ENCODE results near the gene MAP2K7. TPM values are rescaled to one million over a fixed set of nuclear protein-coding genes. Genes with fewer than 3 reads are reported as not detected.

MAP2K7 gene
- polyA plus RNA-seq, 1 donor (not counting 4 experiments of a cell fraction or from before 2014, with no cell fraction given) = 8.4 TPM

DNA sequence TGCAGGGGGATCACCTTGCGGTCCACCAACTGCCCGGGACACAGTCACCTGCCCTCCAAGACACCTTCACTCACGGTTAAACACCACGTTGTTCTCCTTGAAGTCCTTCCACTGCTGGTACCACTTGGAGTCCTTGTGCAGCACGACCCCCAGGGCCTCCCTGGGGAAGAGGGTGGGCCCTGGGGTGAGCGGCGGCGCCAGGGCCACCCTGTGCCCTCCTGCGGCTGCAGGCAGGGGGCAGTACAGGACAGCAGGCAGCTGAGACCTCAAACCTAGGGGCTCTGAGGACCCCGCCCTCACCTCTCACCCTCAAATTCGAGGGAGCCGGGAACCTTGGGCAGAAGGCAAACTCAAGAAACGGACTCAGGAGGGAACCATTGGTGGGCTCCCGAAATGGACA, 29.7 kb downstream of the MAP2K7 start:
- dilution Hi-C loops (cut with MboI; ENCODE audit: extremely low pct_ligation_motif_present, low sequenced_read_pairs) = no loop called here
- H4K20me1 ChIP-seq (ENCODE audit: control insufficient read depth, extremely low read depth, insufficient read depth, low read length) = no peaks in the 10 kb centered on the region
- no peak for FAIRE-seq
- no peak overlapping the region for H3K9ac ChIP-seq (ENCODE audit: control insufficient read depth, extremely low read depth, insufficient read depth, low read length)
- peak; percentile 31 to 45 (median 33) for TF ChIP-seq CTCF (optimal IDR thresholded peaks at IDR 0.05 in 1 of 3, IDR thresholded peaks at IDR 0.05 in 1 of 3, conservative IDR thresholded peaks at IDR 0.05 in 1 of 3; ENCODE audit: extremely low read depth in 1 of 3, insufficient read depth in 2 of 3, low read length in 3 of 3)
- TF ChIP-seq EZH2 (IDR thresholded peaks at IDR 0.05; ENCODE audit: low read length) = no peak
- no peak overlapping the region for H3K27ac ChIP-seq (ENCODE audit: control insufficient read depth, insufficient read depth, low read length)
- no peak for DNase-seq (ENCODE audit: low read depth, low spot score)
- H3K9me3 ChIP-seq (ENCODE audit: control insufficient read depth, low read depth, low read length) = no peaks in the 10 kb centered on the region
- H3K4me2 ChIP-seq (ENCODE audit: control insufficient read depth, extremely low read depth, insufficient read depth, low read depth, low read length) = no peak overlapping the region
- no peak overlapping the region for H3K4me3 ChIP-seq (ENCODE audit: control insufficient read depth in 2 of 3, extremely low read depth in 1 of 3, insufficient read depth in 2 of 3, low read depth in 1 of 3, low read length in 3 of 3)
- H3K79me2 ChIP-seq (ENCODE audit: control insufficient read depth, insufficient read depth, low read length) = peaks cover 2% of the 10 kb centered on the region
- peaks cover 20% of the 10 kb centered on the region for H3K4me1 ChIP-seq (ENCODE audit: control insufficient read depth, extremely low read depth, insufficient read depth, low read length)
- H3K27me3 ChIP-seq (ENCODE audit: control insufficient read depth, extremely low read depth, insufficient read depth, low read length) = no peaks in the 10 kb centered on the region
- no peaks in the 10 kb centered on the region for H3K9me1 ChIP-seq (ENCODE audit: control insufficient read depth, extremely low read depth, insufficient read depth, low read length)
- peaks cover 36 to 40% of the 10 kb centered on the region in 2 experiments for H3K36me3 ChIP-seq (ENCODE audit: control insufficient read depth in 2 of 2, extremely low read depth in 1 of 2, insufficient read depth in 2 of 2, low read length in 2 of 2)
- H2AFZ ChIP-seq (ENCODE audit: control insufficient read depth, low read length) = no peak overlapping the region

- peaks cover 37 to 40% of the 10 kb centered on the region in 2 experiments for H3K36me3 ChIP-seq (ENCODE audit: control insufficient read depth in 2 of 2, extremely low read depth in 1 of 2, insufficient read depth in 2 of 2, low read length in 2 of 2)
- H3K9ac ChIP-seq (ENCODE audit: control insufficient read depth, extremely low read depth, insufficient read depth, low read length) = no peak overlapping the region
- H2AFZ ChIP-seq (ENCODE audit: control insufficient read depth, low read length) = no peak overlapping the region
- no peaks in the 10 kb centered on the region for H3K9me3 ChIP-seq (ENCODE audit: control insufficient read depth, low read depth, low read length)
- FAIRE-seq (no peak), DNase-seq (ENCODE audit: low read depth, low spot score) (no peak)
- H4K20me1 ChIP-seq (ENCODE audit: control insufficient read depth, extremely low read depth, insufficient read depth, low read length) = no peaks in the 10 kb centered on the region
- H3K4me3 ChIP-seq (ENCODE audit: control insufficient read depth in 2 of 3, extremely low read depth in 1 of 3, insufficient read depth in 2 of 3, low read depth in 1 of 3, low read length in 3 of 3) = no peak overlapping the region
- no peak overlapping the region for H3K4me2 ChIP-seq (ENCODE audit: control insufficient read depth, extremely low read depth, insufficient read depth, low read depth, low read length)
- peaks cover 13% of the 10 kb centered on the region for H3K4me1 ChIP-seq (ENCODE audit: control insufficient read depth, extremely low read depth, insufficient read depth, low read length)
- no peaks in the 10 kb centered on the region for H3K9me1 ChIP-seq (ENCODE audit: control insufficient read depth, extremely low read depth, insufficient read depth, low read length)
- TF ChIP-seq CTCF (optimal IDR thresholded peaks at IDR 0.05 in 1 of 3, IDR thresholded peaks at IDR 0.05 in 1 of 3, conservative IDR thresholded peaks at IDR 0.05 in 1 of 3; ENCODE audit: extremely low read depth in 1 of 3, insufficient read depth in 2 of 3, low read length in 3 of 3) (no peak), EZH2 (IDR thresholded peaks at IDR 0.05; ENCODE audit: low read length) (no peak)
- dilution Hi-C loops (cut with MboI; ENCODE audit: extremely low pct_ligation_motif_present, low sequenced_read_pairs) = no loop called here
- H3K27me3 ChIP-seq (ENCODE audit: control insufficient read depth, extremely low read depth, insufficient read depth, low read length) = no peaks in the 10 kb centered on the region
- peaks cover 2% of the 10 kb centered on the region for H3K79me2 ChIP-seq (ENCODE audit: control insufficient read depth, insufficient read depth, low read length)
- H3K27ac ChIP-seq (ENCODE audit: control insufficient read depth, insufficient read depth, low read length) = no peak overlapping the region
Observed at GRCh38 chr19:7933828-7934725, 30.4 kb downstream of the MAP2K7 start.
